ENCODE data around the gene PID1. TPM values are rescaled to one million over a fixed set of nuclear protein-coding genes. Genes with fewer than 3 reads are reported as not detected.

PID1 gene
- total RNA-seq, 1 donor from 2014 or later = 5.3 TPM

- Mint-ChIP-seq H3K27me3 (ENCODE audit: unreplicated experiment) (peaks cover 2% of the 10 kb centered on the region), H3K4me1 (ENCODE audit: low read depth, unreplicated experiment) (peaks cover 29% of the 10 kb centered on the region), H3K27ac (ENCODE audit: unreplicated experiment) (no peak overlapping the region), H3K9me3 (ENCODE audit: unreplicated experiment) (peaks cover 2% of the 10 kb centered on the region), H3K36me3 (ENCODE audit: unreplicated experiment) (peaks cover 4% of the 10 kb centered on the region), H3K4me3 (ENCODE audit: unreplicated experiment) (no peak overlapping the region)
- no peak for DNase-seq
- TF ChIP-seq CTCF (IDR thresholded peaks at IDR 0.05; ENCODE audit: partially characterized antibody, unreplicated experiment) = no peak
Observed at GRCh38 chr2:229089776-229090175, 181.3 kb downstream of the PID1 start.

DNA sequence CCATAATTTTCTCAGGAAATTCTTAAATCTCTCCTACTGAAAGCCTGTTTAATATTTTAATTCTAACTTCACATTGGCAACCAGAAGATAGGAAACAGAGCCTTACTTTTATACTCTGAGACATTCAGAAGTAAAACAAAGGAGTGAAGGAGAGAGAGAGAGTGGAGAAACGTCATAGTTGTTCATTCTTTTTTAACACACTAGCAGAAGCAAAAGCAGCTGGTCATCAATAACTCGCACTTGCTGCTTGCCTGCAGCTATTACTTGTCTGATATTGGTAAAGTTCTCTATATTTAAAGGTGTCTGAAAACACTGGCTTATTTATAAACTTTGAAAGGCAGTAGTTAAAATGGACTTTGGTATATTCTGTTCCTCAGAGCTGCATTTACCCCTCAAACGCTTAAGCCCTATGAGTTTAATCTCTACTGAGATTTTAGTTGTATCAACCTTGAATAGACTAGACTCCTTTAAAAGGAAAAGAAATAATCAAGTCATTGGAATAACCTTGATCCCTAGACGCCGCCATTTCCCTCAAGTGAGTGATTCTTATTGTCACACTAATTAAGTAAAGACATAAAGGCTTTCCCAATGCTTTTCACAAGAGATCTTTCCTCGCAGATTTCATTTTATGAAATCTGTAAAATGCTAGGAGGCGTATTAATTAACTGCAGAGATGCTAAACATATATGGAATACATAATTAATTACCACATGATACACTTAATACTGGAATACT lies 182.0 kb downstream of the PID1 start:
- TF ChIP-seq CTCF (IDR thresholded peaks at IDR 0.05; ENCODE audit: partially characterized antibody, unreplicated experiment) = no peak
- Mint-ChIP-seq H3K36me3 (ENCODE audit: unreplicated experiment) (peaks cover 4% of the 10 kb centered on the region), H3K9me3 (ENCODE audit: unreplicated experiment) (peaks cover 2% of the 10 kb centered on the region), H3K4me3 (ENCODE audit: unreplicated experiment) (no peak overlapping the region), H3K4me1 (ENCODE audit: low read depth, unreplicated experiment) (peaks cover 29% of the 10 kb centered on the region), H3K27me3 (ENCODE audit: unreplicated experiment) (peaks cover 2% of the 10 kb centered on the region), H3K27ac (ENCODE audit: unreplicated experiment) (no peak overlapping the region)
- no peak for DNase-seq

- DNase-seq = no peak
- peaks cover 2% of the 10 kb centered on the region for H3K9me3 Mint-ChIP-seq (ENCODE audit: unreplicated experiment)
- H3K36me3 Mint-ChIP-seq (ENCODE audit: unreplicated experiment) = peaks cover 4% of the 10 kb centered on the region
- no peak overlapping the region for H3K27ac Mint-ChIP-seq (ENCODE audit: unreplicated experiment)
- H3K27me3 Mint-ChIP-seq (ENCODE audit: unreplicated experiment) = peaks cover 2% of the 10 kb centered on the region
- TF ChIP-seq CTCF (IDR thresholded peaks at IDR 0.05; ENCODE audit: partially characterized antibody, unreplicated experiment) = no peak
- no peak overlapping the region for H3K4me3 Mint-ChIP-seq (ENCODE audit: unreplicated experiment)
- H3K4me1 Mint-ChIP-seq (ENCODE audit: low read depth, unreplicated experiment) = peaks cover 29% of the 10 kb centered on the region
Observed at GRCh38 chr2:229088517-229088913, 182.6 kb downstream of the PID1 start.

DNA sequence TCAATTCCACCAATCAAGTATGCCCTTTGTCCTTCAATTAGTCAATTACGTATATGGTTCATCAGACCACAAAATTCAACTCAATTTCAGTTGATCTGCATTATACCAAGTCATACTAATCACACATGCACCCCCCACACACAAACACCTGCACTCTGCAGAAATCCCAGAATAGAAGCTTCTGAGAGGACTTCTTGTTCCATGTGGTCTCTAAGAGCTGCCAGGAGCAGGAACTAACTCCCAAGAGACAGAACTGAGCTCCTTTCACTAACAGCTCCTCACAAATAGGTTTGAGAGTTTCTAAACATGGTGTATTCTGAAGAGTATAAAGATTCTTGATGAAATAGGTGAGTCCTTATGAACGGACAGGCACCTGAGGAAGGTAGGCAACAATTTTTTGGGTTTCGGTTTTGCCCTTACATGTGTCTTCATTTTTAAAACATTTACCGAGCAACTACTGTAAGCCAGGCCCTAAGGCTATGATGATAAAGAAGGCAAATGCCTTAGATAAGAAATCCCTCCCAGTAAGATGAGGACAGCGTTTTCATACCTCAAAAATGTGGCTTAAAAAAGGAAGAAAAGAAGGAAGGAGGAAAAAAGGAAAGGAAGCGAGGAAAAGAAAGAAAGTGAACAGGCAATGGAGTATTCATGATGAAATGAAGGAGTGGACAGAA lies 183.1 kb downstream of the PID1 start:
- Mint-ChIP-seq H3K9me3 (ENCODE audit: unreplicated experiment) (peaks cover 2% of the 10 kb centered on the region), H3K27ac (ENCODE audit: unreplicated experiment) (no peak overlapping the region), H3K4me3 (ENCODE audit: unreplicated experiment) (no peak overlapping the region), H3K27me3 (ENCODE audit: unreplicated experiment) (peaks cover 2% of the 10 kb centered on the region), H3K36me3 (ENCODE audit: unreplicated experiment) (no peaks in the 10 kb centered on the region), H3K4me1 (ENCODE audit: low read depth, unreplicated experiment) (peaks cover 29% of the 10 kb centered on the region)
- DNase-seq = no peak
- TF ChIP-seq CTCF (IDR thresholded peaks at IDR 0.05; ENCODE audit: partially characterized antibody, unreplicated experiment) = no peak

- no peak overlapping the region for H3K27ac Mint-ChIP-seq (ENCODE audit: unreplicated experiment)
- no peaks in the 10 kb centered on the region for H3K36me3 Mint-ChIP-seq (ENCODE audit: unreplicated experiment)
- H3K4me1 Mint-ChIP-seq (ENCODE audit: low read depth, unreplicated experiment) = peaks cover 29% of the 10 kb centered on the region
- no peak for TF ChIP-seq CTCF (IDR thresholded peaks at IDR 0.05; ENCODE audit: partially characterized antibody, unreplicated experiment)
- H3K4me3 Mint-ChIP-seq (ENCODE audit: unreplicated experiment) = no peak overlapping the region
- H3K9me3 Mint-ChIP-seq (ENCODE audit: unreplicated experiment) = peaks cover 2% of the 10 kb centered on the region
- DNase-seq = no peak
- no peaks in the 10 kb centered on the region for H3K27me3 Mint-ChIP-seq (ENCODE audit: unreplicated experiment)
Observed at GRCh38 chr2:229087267-229087666, 183.8 kb downstream of the PID1 start.
